Heart left ventricle (tissue), 16 donors: ENCODE results near the gene CXCL10. TPM values are rescaled to one million over a fixed set of nuclear protein-coding genes. Genes with fewer than 3 reads are reported as not detected.
A peak's percentile ranks its signal among the peaks of the same experiment; 100 is the strongest.

Experiments
- ATAC-seq, 4 donors: fragments of 200-7000 bp; cut with Tn5 transposase; one replicate each; pipeline ENCODE4 v1.9.1; 2020 to 2022; ENCODE audit warnings: moderate library complexity in 4 of 4, mild to moderate bottlenecking in 3 of 4, moderate number of reproducible peaks in 1 of 4
- DNase-seq, 5 donors: peaks; one replicate each; pipeline ENCODE4 v3.0.0-alpha.2; 2020
- H3K27ac ChIP-seq, 12 donors: fragments of 200-600 bp; sonication (generic) in 4 of 12; one replicate each; pipeline versions ENCODE4 v1.5.0 to v1.8.0; 2016 to 2022; ENCODE audit warnings: mild to moderate bottlenecking in 2 of 12
- H3K27me3 ChIP-seq, 9 donors: fragments of 200-600 bp; sonication (generic) in 2 of 9; one replicate each; pipeline versions ENCODE4 v1.5.1 to v1.8.0; 2016 to 2022; ENCODE audit warnings: mild to moderate bottlenecking in 3 of 9
- H3K36me3 ChIP-seq, 9 donors: fragments of 200-600 bp; sonication (generic) in 2 of 9; one replicate each; pipeline versions ENCODE4 v1.5.0 to v1.8.0; 2018 to 2022; ENCODE audit warnings: mild to moderate bottlenecking in 2 of 9
- H3K4me1 ChIP-seq, 12 donors: fragments of 200-600 bp; sonication (generic) in 4 of 12; one replicate each; pipeline versions ENCODE4 v1.5.0 to v1.8.0; 2016 to 2022; ENCODE audit warnings: mild to moderate bottlenecking in 3 of 12
- H3K4me3 ChIP-seq, 12 donors: fragments of 200-600 bp; sonication (generic) in 4 of 12; one replicate each; pipeline versions ENCODE4 v1.5.0 to v1.8.0; 2017 to 2022; ENCODE audit warnings: mild to moderate bottlenecking in 9 of 12, moderate library complexity in 4 of 12
- H3K9me3 ChIP-seq, 12 donors: fragments of 200-600 bp; sonication (generic) in 4 of 12; one replicate each; pipeline versions ENCODE4 v1.5.0 to v1.8.0; 2016 to 2022; ENCODE audit warnings: mild to moderate bottlenecking in 1 of 12
- POLR2A ChIP-seq, 2 donors: fragments of 450-650 bp; IDR thresholded peaks; one replicate each; pipeline ENCODE4 v1.6.1; 2017; ENCODE audit warnings: antibody characterized with exemption in 2 of 2, mild to moderate bottlenecking in 2 of 2, moderate library complexity in 2 of 2
- WGBS, 4 donors: extraction: QIAGEN DNeasy Blood & Tissue Kit in 2 of 4; methylation state at CpG; one replicate each; pipeline versions ENCODE4 v1.1.5 to v1.1.7; 2013 to 2018; 5-methylcytosine and 5-hydroxymethylcytosine counted together
- intact Hi-C, 10 donors: fragments of 100-400 bp; cut with DNase I; formaldehyde crosslinking; loops; one replicate each; pipeline versions ENCODE4 v1.11.1 to v1.14.2; 2022
- long read RNA-seq, 3 donors: library from polyadenylated mRNA; unstranded; transcript quantifications; one replicate each; pipeline ENCODE4 v2.0.0, GENCODE V29; 2020 to 2021
- polyA plus RNA-seq, 2 donors: library from polyadenylated mRNA; stranded (reverse); fragments of 200-250 nt; gene quantifications; one replicate each; pipeline ENCODE4 v1.2.3, GENCODE V29; 2013
- total RNA-seq, 9 donors: library from RNA; depleted of rRNA in 2 of 9; stranded (reverse); fragments of >200 nt in 2 of 9; fragmentation: NEBNext Ultra II Directional in 3 of 9; extraction: Animal tissue kit (Norgen Biotek cat#: 25700) in 3 of 9; gene quantifications; one replicate each; pipeline versions ENCODE4 v1.1.0 to v1.2.4, GENCODE V29; 2016 to 2023
- TF ChIP-seq, protein P1 (sequence below), 12 donors: fragments of 200-600 bp; sonication (generic) in 4 of 12; IDR thresholded peaks; one replicate each; pipeline versions ENCODE4 v1.5.0 to v1.8.0; 2018 to 2022; ENCODE audit warnings: antibody characterized with exemption in 12 of 12, mild to moderate bottlenecking in 5 of 12
- donor health status: ischemic (EF 13 %, LVEDD 7.1; RV severe dilation, severe dysfunction).
- donor health status: healthy with polysubstance abuse.
- donor health status: DM: no; HTN: yes; CAD: no.
- donor health status: DM: no; HTN: no; CAD: no.
- donor health status: ischemic (EF 25% LVEDD 6.9; RV normal size, moderate dysfunction).
- donor health status: ischemic (EF 25% LVEDD 5.7; RV mildly dilated, moderate dysfunction).
- donor health status: healthy.
- donor health status: DM: yes; HTN: yes; CAD: no.
- donor health status: ischemic (EF 35%, LVEDD 5.7; RV mildly dilated, moderate dysfunction).
- donor health status: nonischemic (EF 11% LVEDD 7.7; RV severe dilation, severe dysfunction).
- donor health status: DM: yes; HTN: yes; CAD: no.
- donor health status: PGD.
- donor health status: ischemic (EF 29% LVEDD 5.4; RV normal size, mild dysfunction).
- donor health status: nonischemic (EF 23%, LVEDD 6.1; RV moderate dilation, normal function).

Gene CXCL10
- total RNA-seq (100 to 1,000 TPM in 1 of 9 donors, 10 to 100 TPM in 1, 1 to 10 TPM in 1, under 1 TPM in 3, not detected in 3; 0.47 to 252 (median 2.3) TPM), polyA plus RNA-seq (under 1 TPM; 0.10 to 0.34 TPM)
- long read RNA-seq, donor 1, partial matches to known transcripts, result 0 of 1 reads
- long read RNA-seq, donor 1, other reads (novel, unspliced or antisense), result 0 of 1 reads
- long read RNA-seq, donor 2, result 0 reads
- long read RNA-seq, donor 3, result 0 reads

DNA sequence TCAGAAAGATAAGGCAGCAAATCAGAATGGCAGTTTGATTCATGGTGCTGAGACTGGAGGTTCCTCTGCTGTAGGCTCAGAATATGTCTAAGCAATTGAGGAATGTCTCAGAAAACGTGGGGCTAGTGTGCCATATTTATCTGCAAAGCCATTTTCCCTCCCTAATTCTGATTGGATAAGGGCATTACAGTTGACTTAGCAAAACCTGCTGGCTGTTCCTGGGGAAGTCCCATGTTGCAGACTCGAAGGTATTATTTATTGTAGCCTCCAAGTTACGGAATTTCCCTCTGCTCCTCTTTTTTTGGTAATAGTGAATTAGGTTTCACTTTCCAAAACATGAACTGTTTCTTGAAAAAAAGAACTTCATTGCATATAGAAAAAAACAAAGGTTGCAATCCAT, at the start of gene CXCL10:
CXCL10 (minus strand) TSS at position 109 of the 400 bp plus-strand sequence; CDS start at position 43, 66 bp downstream.
- Histone ChIP-seq H3K4me1 (peaks cover 0 to 32% (median 0%) of the 10 kb centered on the region in 12 donors), H3K27me3 (no peaks in the 10 kb centered on the region), H3K9me3 (no peaks in the 10 kb centered on the region), H3K27ac (peak within 1 kb of the TSS in 1 of 12 donors; percentile 34), H3K36me3 (no peaks in the 10 kb centered on the region), H3K4me3 (peak within 1 kb of the TSS in 1 of 12 donors; percentile 34)
- 28 to 38% (median 32%) methylated on average over 3 of the region's 3 CpGs for WGBS, 4 donors
- TF ChIP-seq POLR2A (IDR thresholded peaks at IDR 0.05), result no peak
- TF ChIP-seq, protein P1, sequence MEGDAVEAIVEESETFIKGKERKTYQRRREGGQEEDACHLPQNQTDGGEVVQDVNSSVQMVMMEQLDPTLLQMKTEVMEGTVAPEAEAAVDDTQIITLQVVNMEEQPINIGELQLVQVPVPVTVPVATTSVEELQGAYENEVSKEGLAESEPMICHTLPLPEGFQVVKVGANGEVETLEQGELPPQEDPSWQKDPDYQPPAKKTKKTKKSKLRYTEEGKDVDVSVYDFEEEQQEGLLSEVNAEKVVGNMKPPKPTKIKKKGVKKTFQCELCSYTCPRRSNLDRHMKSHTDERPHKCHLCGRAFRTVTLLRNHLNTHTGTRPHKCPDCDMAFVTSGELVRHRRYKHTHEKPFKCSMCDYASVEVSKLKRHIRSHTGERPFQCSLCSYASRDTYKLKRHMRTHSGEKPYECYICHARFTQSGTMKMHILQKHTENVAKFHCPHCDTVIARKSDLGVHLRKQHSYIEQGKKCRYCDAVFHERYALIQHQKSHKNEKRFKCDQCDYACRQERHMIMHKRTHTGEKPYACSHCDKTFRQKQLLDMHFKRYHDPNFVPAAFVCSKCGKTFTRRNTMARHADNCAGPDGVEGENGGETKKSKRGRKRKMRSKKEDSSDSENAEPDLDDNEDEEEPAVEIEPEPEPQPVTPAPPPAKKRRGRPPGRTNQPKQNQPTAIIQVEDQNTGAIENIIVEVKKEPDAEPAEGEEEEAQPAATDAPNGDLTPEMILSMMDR (IDR thresholded peaks at IDR 0.05), result no peak
- intact Hi-C loops, result no loop called here
- ATAC-seq (peak in 1 of 4 donors; percentile 9), DNase-seq (no peak)

DNA sequence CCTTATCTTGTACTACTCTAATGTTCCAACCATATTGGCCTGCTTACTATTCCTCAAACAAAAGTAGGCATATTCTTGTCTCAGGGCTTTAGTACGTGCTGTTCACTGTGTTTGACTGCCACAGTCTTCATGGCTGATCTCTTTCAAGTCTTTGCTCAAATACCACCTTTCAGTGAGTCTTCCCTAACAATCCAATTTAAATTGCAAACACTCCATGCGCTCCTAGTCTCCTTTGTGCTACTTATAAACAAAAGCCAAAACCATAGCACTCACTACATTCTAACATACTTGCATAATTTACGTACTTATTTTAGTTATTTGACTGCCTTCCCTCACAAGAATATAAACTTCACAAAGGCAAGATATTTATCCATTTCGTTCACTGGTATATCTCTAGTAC, 49.5 kb upstream of the CXCL10 start:
- DNase-seq (no peak), ATAC-seq (no peak)
- intact Hi-C loops, result loop anchor here in 1 of 10 donors (10.0 kb wide), 1 partner anchor 158 kb away; no protein-coding TSS in a partner anchor
- H3K4me3 ChIP-seq, result no peak overlapping the region
- 58 to 71% (median 69%) methylated on average over 4 of the region's 4 CpGs for whole genome bisulfite sequencing, 4 donors
- H3K36me3 ChIP-seq, result no peaks in the 10 kb centered on the region
- no peaks in the 10 kb centered on the region for H3K27me3 ChIP-seq
- no peaks in the 10 kb centered on the region for H3K9me3 ChIP-seq
- peak overlapping the region in 1 of 12 donors; percentile 7 for H3K27ac ChIP-seq
- TF ChIP-seq, protein P1 (IDR thresholded peaks at IDR 0.05), result no peak
- no peak for TF ChIP-seq POLR2A (IDR thresholded peaks at IDR 0.05)
- peaks cover 0 to 26% (median 6%) of the 10 kb centered on the region in 12 donors for H3K4me1 ChIP-seq

DNA sequence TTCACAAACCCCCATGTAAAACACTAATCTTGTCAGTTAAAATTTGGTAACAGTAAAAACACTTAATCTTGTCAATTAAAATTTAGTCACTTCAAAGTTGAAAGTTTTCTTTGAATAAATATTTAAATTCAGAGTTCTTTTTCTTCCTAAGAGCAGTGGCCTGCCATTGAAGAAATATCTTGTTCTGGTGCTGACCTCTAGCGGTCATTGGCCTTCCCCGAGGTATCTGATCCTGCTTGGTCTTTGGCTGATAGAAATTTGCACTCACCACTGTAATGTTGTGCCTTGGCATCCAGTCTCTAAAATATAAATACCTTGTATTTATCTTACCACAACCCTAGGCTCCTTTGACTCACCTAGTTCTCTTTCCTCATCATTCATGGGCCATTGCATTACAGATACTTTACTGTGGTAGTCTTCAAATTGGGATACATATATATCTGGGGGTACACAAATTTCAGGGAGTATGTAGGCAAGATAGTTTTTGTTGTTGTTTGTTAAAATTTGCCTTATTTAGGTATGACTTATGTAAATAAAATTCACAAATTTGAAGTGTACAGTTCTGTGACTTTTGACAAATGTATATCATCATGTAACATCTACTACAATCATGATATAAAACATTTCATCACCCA, 44.5 kb upstream of the CXCL10 start:
- TF ChIP-seq POLR2A (IDR thresholded peaks at IDR 0.05), result no peak
- TF ChIP-seq, protein P1 (IDR thresholded peaks at IDR 0.05), result peak; percentile 77 to 96 (median 92)
- ATAC-seq, result peak; percentile 39 to 87 (median 80)
- DNase-seq, result peak in 4 of 5 donors; percentile 62 to 74 (median 70)
- no peaks in the 10 kb centered on the region for H3K27me3 ChIP-seq
- H3K4me1 ChIP-seq, result peaks cover 0 to 4% (median 0%) of the 10 kb centered on the region in 12 donors
- intact Hi-C loops, result loop anchor here (1.0 to 10.0 kb wide), 7 partner anchors 69 to 153 kb away; no protein-coding TSS in a partner anchor
- H3K9me3 ChIP-seq, result no peaks in the 10 kb centered on the region
- H3K4me3 ChIP-seq, result no peak overlapping the region
- no peak overlapping the region for H3K27ac ChIP-seq
- WGBS, 4 donors, result 0 to 1% (median 0%) methylated on average over 2 of the region's 2 CpGs
- H3K36me3 ChIP-seq, result no peaks in the 10 kb centered on the region

DNA sequence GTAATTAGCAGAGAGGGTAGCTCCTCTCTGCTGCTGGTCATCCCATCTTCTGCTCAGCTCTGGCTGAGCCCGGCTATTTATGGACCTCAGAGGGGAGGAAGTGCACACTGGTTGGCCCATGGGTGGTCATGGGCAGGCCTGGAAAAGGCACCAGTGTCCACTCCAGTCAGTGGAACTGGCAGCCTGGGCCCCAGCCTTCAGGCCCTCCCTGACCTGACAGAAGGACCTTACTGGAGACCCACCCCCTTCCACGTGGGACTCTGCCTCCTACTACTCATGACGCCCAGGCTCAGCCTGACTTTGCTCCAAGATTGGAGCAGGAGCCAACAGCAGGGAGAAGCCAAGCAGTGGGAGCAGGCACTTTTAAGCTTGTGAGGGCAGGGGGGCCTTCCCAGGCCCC, 43.2 kb upstream of the CXCL10 start:
- intact Hi-C loops, result loop anchor here in 6 of 10 donors (2.0 to 10.0 kb wide), 4 partner anchors 68 to 152 kb away; no protein-coding TSS in a partner anchor
- TF ChIP-seq POLR2A (IDR thresholded peaks at IDR 0.05), result no peak
- TF ChIP-seq, protein P1 (IDR thresholded peaks at IDR 0.05), result no peak
- H3K27ac ChIP-seq, result no peak overlapping the region
- no peaks in the 10 kb centered on the region for H3K4me1 ChIP-seq
- no peaks in the 10 kb centered on the region for H3K36me3 ChIP-seq
- no peaks in the 10 kb centered on the region for H3K27me3 ChIP-seq
- 69 to 79% (median 74%) methylated on average over 2 to 3 of the region's 3 CpGs for WGBS, 4 donors
- H3K9me3 ChIP-seq, result no peaks in the 10 kb centered on the region
- no peak overlapping the region for H3K4me3 ChIP-seq
- DNase-seq (no peak), ATAC-seq (peak in 1 of 4 donors; percentile 18)
